ENCODE data around the gene STAB2. TPM values are rescaled to one million over a fixed set of nuclear protein-coding genes. Genes with fewer than 3 reads are reported as not detected.

The STAB2 gene
- total and polyA plus RNA-seq, 4 donors = 0.10 to 1.5 (median 0.58) TPM

DNA sequence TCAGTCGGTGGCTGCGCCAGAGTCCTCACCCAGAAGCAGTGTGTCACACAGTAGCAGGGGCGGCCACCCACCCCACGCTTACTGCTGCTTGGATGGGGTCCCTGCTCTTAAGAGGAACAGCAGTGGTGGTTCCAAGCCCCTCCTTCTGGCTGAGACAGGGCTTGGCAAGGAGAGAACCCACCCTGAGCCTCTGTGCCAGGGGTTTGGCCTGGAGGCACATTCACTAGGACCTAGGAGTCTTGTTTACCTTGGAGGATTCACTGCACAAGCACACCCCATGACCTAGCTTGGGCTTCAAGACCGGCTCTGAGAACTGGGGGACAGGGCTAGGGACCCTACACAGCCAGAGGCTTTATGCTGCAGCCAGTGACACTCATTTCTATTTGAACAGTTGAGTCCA lies 175.4 kb downstream of the STAB2 start:
- Histone ChIP-seq H3K4me1 (ENCODE audit: control insufficient read depth, insufficient read depth, low read length) (no peaks in the 10 kb centered on the region), H3K27ac (ENCODE audit: low read depth, low read length) (no peak overlapping the region), H3K4me3 (ENCODE audit: low read depth, low read length) (no peak overlapping the region), H3K36me3 (ENCODE audit: control insufficient read depth, insufficient read depth, low read length) (peaks cover 17% of the 10 kb centered on the region), H3K9me3 (ENCODE audit: control insufficient read depth, insufficient read depth, low read length) (no peaks in the 10 kb centered on the region), H3K27me3 (ENCODE audit: control insufficient read depth, insufficient read depth, low read length) (no peaks in the 10 kb centered on the region)
- 81% methylated on average over 5 of the region's 5 CpGs for WGBS (ENCODE audit: insufficient coverage)
- no peak for DNase-seq (ENCODE audit: low read depth in 4 of 6, low spot score in 6 of 6)

DNA sequence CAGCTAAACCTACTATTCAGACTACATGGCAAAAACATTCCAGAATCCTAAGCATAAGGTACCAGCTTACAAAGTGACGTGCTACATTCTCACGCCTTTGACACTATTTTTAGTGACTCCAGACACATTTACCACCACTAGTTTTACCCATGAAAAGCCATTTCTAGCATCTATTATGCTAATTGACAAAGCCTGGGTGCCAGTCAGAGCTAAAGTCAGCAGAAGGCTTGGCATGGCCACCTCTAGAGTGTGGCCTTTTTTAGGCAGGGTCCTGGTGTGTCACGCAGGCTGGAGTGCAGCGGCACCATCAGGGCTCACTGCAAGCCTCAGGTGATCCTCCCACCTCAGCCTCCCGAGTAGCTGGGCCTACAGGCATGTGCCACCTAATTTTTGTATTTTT lies 178.2 kb downstream of the STAB2 start:
- no peak overlapping the region for H3K4me3 ChIP-seq (ENCODE audit: low read depth, low read length)
- peak in 1 of 6 donors; percentile 17 for DNase-seq (ENCODE audit: low read depth in 4 of 6, low spot score in 6 of 6)
- no peaks in the 10 kb centered on the region for H3K9me3 ChIP-seq (ENCODE audit: control insufficient read depth, insufficient read depth, low read length)
- no peak overlapping the region for H3K27ac ChIP-seq (ENCODE audit: low read depth, low read length)
- WGBS (ENCODE audit: insufficient coverage) = 100% methylated on average over 4 of the region's 5 CpGs
- H3K27me3 ChIP-seq (ENCODE audit: control insufficient read depth, insufficient read depth, low read length) = no peaks in the 10 kb centered on the region
- no peaks in the 10 kb centered on the region for H3K4me1 ChIP-seq (ENCODE audit: control insufficient read depth, insufficient read depth, low read length)
- H3K36me3 ChIP-seq (ENCODE audit: control insufficient read depth, insufficient read depth, low read length) = peaks cover 21% of the 10 kb centered on the region

DNA sequence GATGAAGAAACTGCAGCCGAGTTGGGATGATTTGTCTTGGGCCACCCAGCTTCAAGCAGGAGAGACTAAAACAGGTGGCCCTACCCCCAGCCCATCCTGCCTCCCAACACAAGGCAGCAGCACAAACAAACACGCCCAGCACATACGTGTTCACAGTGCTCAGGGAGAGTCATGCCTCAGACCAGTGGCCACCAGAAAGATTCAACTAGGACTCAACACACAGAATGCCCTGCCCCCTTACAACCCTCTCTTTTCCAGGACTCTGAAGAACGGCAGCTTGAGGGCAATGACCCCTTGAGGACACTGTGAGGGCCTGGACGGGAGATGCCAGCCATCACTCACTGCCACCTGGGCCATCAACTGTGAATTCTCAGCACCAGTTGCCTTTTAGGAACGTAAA lies 179.0 kb downstream of the STAB2 start:
- peaks cover 21% of the 10 kb centered on the region for H3K36me3 ChIP-seq (ENCODE audit: control insufficient read depth, insufficient read depth, low read length)
- no peak overlapping the region for H3K27ac ChIP-seq (ENCODE audit: low read depth, low read length)
- 72% methylated on average over 4 of the region's 6 CpGs for WGBS (ENCODE audit: insufficient coverage)
- no peaks in the 10 kb centered on the region for H3K4me1 ChIP-seq (ENCODE audit: control insufficient read depth, insufficient read depth, low read length)
- no peak for DNase-seq (ENCODE audit: low read depth in 4 of 6, low spot score in 6 of 6)
- H3K27me3 ChIP-seq (ENCODE audit: control insufficient read depth, insufficient read depth, low read length) = no peaks in the 10 kb centered on the region
- no peaks in the 10 kb centered on the region for H3K9me3 ChIP-seq (ENCODE audit: control insufficient read depth, insufficient read depth, low read length)
- H3K4me3 ChIP-seq (ENCODE audit: low read depth, low read length) = no peak overlapping the region

DNA sequence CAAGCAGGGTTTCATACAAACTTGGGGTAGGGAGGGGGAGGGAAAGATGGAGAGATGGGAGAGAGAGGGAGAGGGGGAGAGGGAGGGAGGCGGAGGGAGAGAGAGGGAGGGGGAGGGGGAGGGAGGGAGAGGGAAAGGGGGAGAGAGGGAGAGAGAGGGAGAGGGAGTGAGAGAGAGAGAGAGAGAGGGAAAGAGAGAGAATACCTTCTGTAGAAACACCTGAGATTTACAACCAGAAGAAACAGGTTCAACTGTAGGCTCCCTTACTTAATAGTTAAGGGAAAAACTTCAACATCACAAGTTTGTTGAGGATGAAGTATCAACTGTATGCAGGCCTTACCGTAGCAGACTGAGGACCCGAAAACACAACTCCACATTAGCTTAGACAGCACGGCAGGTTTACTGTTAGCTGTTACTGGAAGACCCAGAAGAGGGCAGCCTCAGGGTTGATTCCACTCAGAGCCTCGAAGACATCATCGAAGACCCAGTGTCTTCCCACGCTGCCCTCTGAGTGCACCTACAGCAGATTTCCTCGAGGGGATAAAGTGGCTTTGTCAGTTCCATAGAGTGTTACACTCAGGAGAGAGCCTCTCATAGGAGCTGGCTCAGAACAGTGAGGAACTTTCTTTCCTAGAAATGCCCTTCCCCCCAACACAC lies 181.5 kb downstream of the STAB2 start:
- H3K9me3 ChIP-seq (ENCODE audit: control insufficient read depth, insufficient read depth, low read length) = no peaks in the 10 kb centered on the region
- H3K27me3 ChIP-seq (ENCODE audit: control insufficient read depth, insufficient read depth, low read length) = no peaks in the 10 kb centered on the region
- no peak overlapping the region for H3K4me3 ChIP-seq (ENCODE audit: low read depth, low read length)
- peaks cover 15% of the 10 kb centered on the region for H3K36me3 ChIP-seq (ENCODE audit: control insufficient read depth, insufficient read depth, low read length)
- H3K4me1 ChIP-seq (ENCODE audit: control insufficient read depth, insufficient read depth, low read length) = peaks cover 9% of the 10 kb centered on the region
- H3K27ac ChIP-seq (ENCODE audit: low read depth, low read length) = no peak overlapping the region
- 68% methylated on average over 5 of the region's 8 CpGs for WGBS (ENCODE audit: insufficient coverage)
- DNase-seq (ENCODE audit: low read depth in 4 of 6, low spot score in 6 of 6) = no peak

DNA sequence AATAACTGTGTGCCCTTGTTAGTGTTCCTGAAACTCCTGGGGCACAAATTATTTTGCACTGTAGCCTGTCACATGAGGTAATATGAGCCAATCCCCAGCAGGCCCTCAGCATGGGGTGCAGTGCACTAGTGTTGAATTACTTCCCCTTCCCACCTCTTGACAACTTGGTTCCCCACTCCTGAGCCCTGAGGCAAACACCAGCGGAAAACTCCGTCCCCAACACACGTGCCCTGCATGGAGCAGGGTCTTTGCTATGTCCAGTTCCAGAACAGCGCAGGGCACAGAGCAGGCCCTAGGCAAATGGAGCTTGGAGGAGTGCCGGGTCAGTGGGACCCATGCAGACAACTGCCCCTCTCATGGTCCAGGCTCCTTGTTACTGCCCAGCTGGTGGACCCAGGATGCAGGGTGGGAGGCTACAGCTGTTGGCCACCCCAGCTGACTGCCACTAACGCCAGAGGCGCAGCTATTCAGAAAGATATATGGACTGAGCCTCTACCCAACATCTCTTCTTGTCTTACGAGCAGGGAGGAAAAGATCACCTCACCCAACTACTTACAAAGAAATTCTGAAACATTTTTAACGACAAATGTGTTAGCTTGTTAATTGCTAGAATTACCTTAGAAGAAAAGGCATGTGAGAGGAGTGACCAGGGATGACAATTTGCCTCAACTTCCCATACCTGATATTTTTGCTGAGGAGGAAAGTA lies 182.3 kb downstream of the STAB2 start:
- Histone ChIP-seq H3K27me3 (ENCODE audit: control insufficient read depth, insufficient read depth, low read length) (no peaks in the 10 kb centered on the region), H3K9me3 (ENCODE audit: control insufficient read depth, insufficient read depth, low read length) (no peaks in the 10 kb centered on the region), H3K4me3 (ENCODE audit: low read depth, low read length) (no peak overlapping the region), H3K27ac (ENCODE audit: low read depth, low read length) (no peak overlapping the region), H3K4me1 (ENCODE audit: control insufficient read depth, insufficient read depth, low read length) (peaks cover 13% of the 10 kb centered on the region), H3K36me3 (ENCODE audit: control insufficient read depth, insufficient read depth, low read length) (peaks cover 12% of the 10 kb centered on the region)
- no peak for DNase-seq (ENCODE audit: low read depth in 4 of 6, low spot score in 6 of 6)
- 90% methylated on average over 5 of the region's 9 CpGs for WGBS (ENCODE audit: insufficient coverage)

DNA sequence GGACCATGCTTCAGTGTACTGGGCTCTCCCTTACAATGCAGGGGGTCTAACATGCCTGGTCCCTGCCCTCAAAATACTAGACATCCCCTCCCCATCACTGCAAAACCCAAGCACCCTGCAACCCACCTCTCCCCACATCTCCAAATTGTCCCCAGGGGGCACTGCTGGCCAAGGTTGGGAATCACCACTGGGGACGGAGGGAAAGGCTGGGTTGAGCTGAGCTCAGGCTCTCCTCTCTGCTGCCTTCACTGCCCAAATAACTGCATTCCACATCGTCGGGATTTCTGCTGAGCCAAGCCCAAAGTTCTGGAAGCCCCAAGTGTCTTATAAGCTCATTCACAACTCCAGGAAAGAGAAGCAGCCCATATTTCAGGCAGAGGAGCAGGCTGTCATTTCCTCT lies 184.4 kb downstream of the STAB2 start:
- no peak overlapping the region for H3K27ac ChIP-seq (ENCODE audit: low read depth, low read length)
- H3K36me3 ChIP-seq (ENCODE audit: control insufficient read depth, insufficient read depth, low read length) = peaks cover 4% of the 10 kb centered on the region
- no peaks in the 10 kb centered on the region for H3K27me3 ChIP-seq (ENCODE audit: control insufficient read depth, insufficient read depth, low read length)
- WGBS (ENCODE audit: insufficient coverage) = 29% methylated on average over 2 of the region's 3 CpGs
- no peaks in the 10 kb centered on the region for H3K9me3 ChIP-seq (ENCODE audit: control insufficient read depth, insufficient read depth, low read length)
- H3K4me1 ChIP-seq (ENCODE audit: control insufficient read depth, insufficient read depth, low read length) = peaks cover 17% of the 10 kb centered on the region
- no peak overlapping the region for H3K4me3 ChIP-seq (ENCODE audit: low read depth, low read length)
- DNase-seq (ENCODE audit: low read depth in 4 of 6, low spot score in 6 of 6) = peak in 2 of 6 donors; percentile 33 to 67

DNA sequence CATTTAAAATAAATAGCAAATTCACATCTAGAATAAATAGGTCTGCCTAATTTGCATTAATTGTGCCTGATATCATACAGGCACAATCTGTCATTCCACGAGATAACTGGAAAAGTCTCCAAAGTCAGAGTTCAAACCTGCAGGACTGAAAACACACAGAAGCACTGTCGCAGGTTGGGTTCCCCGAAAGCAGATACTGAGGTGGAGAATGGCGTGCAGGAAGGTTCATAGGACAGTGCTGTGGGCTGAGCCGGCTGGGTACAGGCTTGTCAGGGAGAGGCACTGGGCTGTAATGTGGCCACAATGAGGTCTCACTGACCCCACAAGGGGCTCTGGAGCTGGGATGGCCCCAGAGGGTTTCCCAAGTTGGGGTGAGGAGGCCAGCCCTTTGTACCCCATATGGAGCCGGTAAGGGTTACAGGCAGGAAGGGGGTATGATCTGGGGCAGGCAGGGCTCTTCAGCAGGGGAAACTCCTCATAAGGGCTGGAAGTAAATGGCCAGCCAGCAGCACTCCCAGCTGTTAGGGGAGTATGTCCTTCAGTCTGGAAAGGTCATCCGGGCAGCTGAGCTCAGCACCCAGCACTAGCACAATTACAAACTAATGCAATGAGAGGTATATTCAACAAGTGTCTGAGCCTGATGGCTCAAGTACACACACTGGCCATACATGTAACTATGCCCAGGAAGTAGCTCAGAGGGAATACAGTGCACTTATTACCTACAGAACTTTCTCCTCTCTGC lies 185.5 kb downstream of the STAB2 start:
- DNase-seq (ENCODE audit: low read depth in 4 of 6, low spot score in 6 of 6) = no peak
- peaks cover 10% of the 10 kb centered on the region for H3K36me3 ChIP-seq (ENCODE audit: control insufficient read depth, insufficient read depth, low read length)
- WGBS (ENCODE audit: insufficient coverage) = 91% methylated on average over 6 of the region's 7 CpGs

DNA sequence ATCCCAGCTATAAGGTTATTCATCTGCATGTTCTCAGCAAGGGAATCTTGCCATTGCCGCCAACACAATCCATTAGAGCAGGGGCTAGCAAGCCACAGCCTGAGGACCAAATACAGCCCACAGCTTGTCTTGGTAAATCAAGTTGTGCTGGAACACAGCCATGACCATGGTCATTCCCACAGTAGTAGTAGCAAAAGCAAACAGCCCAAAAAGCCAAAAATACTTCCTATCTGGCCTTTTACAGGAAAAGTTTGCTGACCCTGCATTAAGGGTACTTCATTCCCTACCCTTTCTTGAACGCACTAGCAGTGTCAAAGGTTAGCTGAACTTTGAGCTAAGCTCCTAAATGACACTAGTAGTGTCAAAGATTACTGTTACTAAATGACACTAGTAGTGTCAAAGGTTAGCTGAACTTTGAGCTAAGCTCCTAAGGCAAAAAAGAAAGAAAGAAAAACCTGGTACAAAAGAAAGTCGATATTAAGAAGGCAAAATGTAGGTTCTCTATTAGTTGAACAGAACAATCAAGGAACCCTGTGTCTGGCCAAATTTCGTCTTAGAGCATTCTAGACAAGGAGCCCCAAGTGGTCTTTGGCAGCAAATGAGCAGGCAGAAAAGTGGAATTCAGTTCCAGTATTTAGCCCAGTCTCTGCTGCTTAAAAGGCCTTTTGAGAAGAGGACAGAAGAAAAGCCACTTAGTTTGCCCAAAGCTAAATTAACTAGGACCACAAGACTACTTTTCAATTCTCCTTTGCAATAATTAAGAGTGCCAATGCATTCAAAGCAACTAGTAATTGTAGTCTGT lies 186.2 kb downstream of the STAB2 start:
- 39% methylated on average over 3 of the region's 4 CpGs for WGBS (ENCODE audit: insufficient coverage)
- H3K27me3 ChIP-seq (ENCODE audit: control insufficient read depth, insufficient read depth, low read length) = no peaks in the 10 kb centered on the region
- DNase-seq (ENCODE audit: low read depth in 4 of 6, low spot score in 6 of 6) = peak in 5 of 6 donors; percentile 31 to 82 (median 53)
- H3K9me3 ChIP-seq (ENCODE audit: control insufficient read depth, insufficient read depth, low read length) = no peaks in the 10 kb centered on the region
- H3K4me1 ChIP-seq (ENCODE audit: control insufficient read depth, insufficient read depth, low read length) = peaks cover 17% of the 10 kb centered on the region
- H3K36me3 ChIP-seq (ENCODE audit: control insufficient read depth, insufficient read depth, low read length) = peaks cover 14% of the 10 kb centered on the region
- H3K4me3 ChIP-seq (ENCODE audit: low read depth, low read length) = no peak overlapping the region
- peak overlapping the region; percentile 50 for H3K27ac ChIP-seq (ENCODE audit: low read depth, low read length)

More for the DNA sequence above, 185.5 kb downstream of the STAB2 start:
- Histone ChIP-seq H3K4me1 (ENCODE audit: control insufficient read depth, insufficient read depth, low read length) (peaks cover 17% of the 10 kb centered on the region), H3K4me3 (ENCODE audit: low read depth, low read length) (no peak overlapping the region), H3K27me3 (ENCODE audit: control insufficient read depth, insufficient read depth, low read length) (no peaks in the 10 kb centered on the region), H3K27ac (ENCODE audit: low read depth, low read length) (peak overlapping the region; percentile 26), H3K9me3 (ENCODE audit: control insufficient read depth, insufficient read depth, low read length) (no peaks in the 10 kb centered on the region)

DNA sequence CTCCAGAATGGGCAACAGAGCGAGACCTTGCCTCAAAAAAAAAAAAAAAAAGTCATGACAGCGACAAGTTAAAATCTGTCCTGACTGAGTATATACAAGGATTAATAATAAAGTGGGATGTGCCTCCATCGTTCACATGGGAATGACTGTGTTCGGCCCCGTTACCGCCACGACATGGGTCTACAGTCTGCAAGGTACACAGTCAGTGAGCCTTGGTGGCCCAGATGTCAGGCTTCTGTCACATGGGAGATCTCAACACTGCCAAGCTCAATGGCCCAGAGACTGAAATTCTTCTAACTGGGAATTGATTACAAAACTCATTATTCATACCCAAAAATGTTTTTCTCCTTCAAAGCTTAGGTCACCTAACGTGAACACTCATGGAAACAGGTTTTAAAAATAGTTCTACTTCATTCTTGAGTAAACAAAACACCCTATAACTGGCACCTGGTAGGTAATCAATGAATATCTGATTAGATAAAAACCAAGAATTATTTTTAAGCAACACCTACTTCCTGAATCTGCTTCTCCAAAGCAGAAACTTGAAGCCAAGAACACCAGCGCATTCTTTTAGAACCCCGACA lies 188.0 kb downstream of the STAB2 start:
- H3K4me3 ChIP-seq (ENCODE audit: low read depth, low read length) = no peak overlapping the region
- H3K36me3 ChIP-seq (ENCODE audit: control insufficient read depth, insufficient read depth, low read length) = peaks cover 14% of the 10 kb centered on the region
- H3K27me3 ChIP-seq (ENCODE audit: control insufficient read depth, insufficient read depth, low read length) = no peaks in the 10 kb centered on the region
- WGBS (ENCODE audit: insufficient coverage) = 93% methylated on average over 7 of the region's 10 CpGs
- no peaks in the 10 kb centered on the region for H3K9me3 ChIP-seq (ENCODE audit: control insufficient read depth, insufficient read depth, low read length)
- H3K27ac ChIP-seq (ENCODE audit: low read depth, low read length) = no peak overlapping the region
- no peak for DNase-seq (ENCODE audit: low read depth in 4 of 6, low spot score in 6 of 6)
- H3K4me1 ChIP-seq (ENCODE audit: control insufficient read depth, insufficient read depth, low read length) = peaks cover 17% of the 10 kb centered on the region

Measured in spinal cord (tissue), 10 donors.